Measurements from ENCODE around the gene COG1. TPM values are rescaled to one million over a fixed set of nuclear protein-coding genes. Genes with fewer than 3 reads are reported as not detected.
A peak's percentile ranks its signal among the peaks of the same experiment; 100 is the strongest.

The COG1 gene
- polyA plus RNA-seq, 1 of the 3 experiments (the other 2 are of a cell fraction): 52.8 TPM

- no peaks in the 10 kb centered on the region for H3K9me2 ChIP-seq
- H4K20me1 ChIP-seq (ENCODE audit: insufficient read depth): peaks cover 11% of the 10 kb centered on the region; the same call in 1 of the 2 replicates
- no peak overlapping the region for H3K27ac ChIP-seq (ENCODE audit: low read depth in 2 of 2, low read length in 1 of 2)
- H2AFZ ChIP-seq (ENCODE audit: low read depth): no peak overlapping the region
- H3K9me3 ChIP-seq: no peaks in the 10 kb centered on the region
- H3K79me2 ChIP-seq (ENCODE audit: insufficient read depth): peaks cover 92% of the 10 kb centered on the region
- POLR2A ChIA-PET: no interaction called here
- H3K4me3 ChIP-seq (ENCODE audit: low read depth in 2 of 2, low read length in 1 of 2): no peak overlapping the region
- no peaks in the 10 kb centered on the region for H3K4me1 ChIP-seq (ENCODE audit: control insufficient read depth in 1 of 2, insufficient read depth in 2 of 2, low read depth in 1 of 2, low read length in 1 of 2)
- no peak for DNase-seq
- 63% methylated on average over 4 of the region's 4 CpGs for WGBS (ENCODE audit: low lambda C conversion rate)
- no peak overlapping the region for H3K9ac ChIP-seq
- CTCF ChIA-PET: interaction anchor here (0.8 to 2.0 kb wide), 7 partner anchors 13 to 489 kb away, joined by 3 to 9 read pairs (median 3); no protein-coding TSS in a partner anchor
- H3K4me2 ChIP-seq: no peak overlapping the region
- TF ChIP-seq SMC3 (IDR thresholded peaks at IDR 0.05; ENCODE audit: low read depth, low read length): no peak
- no peak for TF ChIP-seq RXRA (IDR thresholded peaks at IDR 0.05; ENCODE audit: borderline replicate concordance, low read depth)
- no peak for TF ChIP-seq EP300 (IDR thresholded peaks at IDR 0.05; ENCODE audit: borderline replicate concordance in 1 of 2, low read depth in 1 of 2, low read length in 1 of 2)
- TF ChIP-seq ELF1 (IDR thresholded peaks at IDR 0.05): no peak
- TF ChIP-seq RCOR1 (IDR thresholded peaks at IDR 0.05; ENCODE audit: low read length): no peak
- H3F3A ChIP-seq (replicated peaks; ENCODE audit: insufficient read depth): peaks cover 14% of the 10 kb centered on the region
- peaks cover 15 to 45% of the 10 kb centered on the region in 2 experiments for H3K36me3 ChIP-seq (replicated peaks in 1 of 2; ENCODE audit: control insufficient read depth in 1 of 2, insufficient read depth in 2 of 2, low read length in 1 of 2)
- no peaks in the 10 kb centered on the region for H3K27me3 ChIP-seq (ENCODE audit: insufficient read depth)
Measured at GRCh38 chr17:73214851-73215250, 22.0 kb downstream of the COG1 start.

GRCh38 chr17:73215447-73215846, 22.6 kb downstream of the COG1 start:
- H3K9me2 ChIP-seq: no peaks in the 10 kb centered on the region
- H3K27me3 ChIP-seq (ENCODE audit: insufficient read depth): no peaks in the 10 kb centered on the region
- no peak overlapping the region for H2AFZ ChIP-seq (ENCODE audit: low read depth)
- H3K9me3 ChIP-seq: no peaks in the 10 kb centered on the region
- H3F3A ChIP-seq (replicated peaks; ENCODE audit: insufficient read depth): peaks cover 12% of the 10 kb centered on the region
- no peak overlapping the region for H3K9ac ChIP-seq
- H3K27ac ChIP-seq (ENCODE audit: low read depth in 2 of 2, low read length in 1 of 2): no peak overlapping the region
- CTCF ChIA-PET: interaction anchor here (0.7 to 2.9 kb wide), 7 partner anchors 8 to 490 kb away, joined by 3 to 9 read pairs (median 3); no protein-coding TSS in a partner anchor
- TF ChIP-seq IRF3 (IDR thresholded peaks at IDR 0.05; ENCODE audit: low read depth, low read length): no peak
- TF ChIP-seq EZH2phosphoT487 (IDR thresholded peaks at IDR 0.05; ENCODE audit: borderline replicate concordance, low read depth): no peak
- no peak for TF ChIP-seq RXRA (IDR thresholded peaks at IDR 0.05; ENCODE audit: borderline replicate concordance, low read depth)
- TF ChIP-seq SIN3A (IDR thresholded peaks at IDR 0.05; ENCODE audit: borderline replicate concordance, low read depth, low read length): no peak
- no peak for TF ChIP-seq FOSL2 (IDR thresholded peaks at IDR 0.05; ENCODE audit: borderline replicate concordance, low read depth)
- no peak for TF ChIP-seq TAF1 (IDR thresholded peaks at IDR 0.05; ENCODE audit: borderline replicate concordance, low read depth, low read length)
- no peak for TF ChIP-seq EP300 (IDR thresholded peaks at IDR 0.05; ENCODE audit: borderline replicate concordance in 1 of 2, low read depth in 1 of 2, low read length in 1 of 2)
- no peak for TF ChIP-seq JUND (IDR thresholded peaks at IDR 0.05)
- TF ChIP-seq CTCF (IDR thresholded peaks at IDR 0.05): peak; percentile 17; the same call in 1 of the 2 replicates
- H3K4me1 ChIP-seq (ENCODE audit: control insufficient read depth in 1 of 2, insufficient read depth in 2 of 2, low read depth in 1 of 2, low read length in 1 of 2): no peaks in the 10 kb centered on the region
- 96% methylated on average over 2 of the region's 2 CpGs for WGBS (ENCODE audit: low lambda C conversion rate)
- peaks cover 7% of the 10 kb centered on the region; the same call in 1 of the 2 replicates for H4K20me1 ChIP-seq (ENCODE audit: insufficient read depth)
- DNase-seq: no peak
- H3K36me3 ChIP-seq (replicated peaks in 1 of 2; ENCODE audit: control insufficient read depth in 1 of 2, insufficient read depth in 2 of 2, low read length in 1 of 2): peaks cover 12 to 46% of the 10 kb centered on the region in 2 experiments
- peaks cover 92% of the 10 kb centered on the region for H3K79me2 ChIP-seq (ENCODE audit: insufficient read depth)
- H3K4me3 ChIP-seq (ENCODE audit: low read depth in 2 of 2, low read length in 1 of 2): no peak overlapping the region
- H3K4me2 ChIP-seq: no peak overlapping the region
- POLR2A ChIA-PET: no interaction called here
